SU-DHL-6 (cell line): ENCODE results near the gene RAI1.

ENCODE experiments used
- H2AFZ ChIP-seq: fragments of 200-600 bp; sonication (generic); 2 replicates; pipeline ENCODE4 v1.6.1; 2014; ENCODE audit warnings: low read depth, mild to moderate bottlenecking, moderate library complexity, mixed read lengths, antibody characterized with exemption, low read length; ENCODE audit not compliant: severe bottlenecking
- H3F3A ChIP-seq: fragments of 200-600 bp; shearing (Covaris generic); 2 replicates; pipeline ENCODE4 v1.6.0; 2016; ENCODE audit warnings: antibody characterized with exemption, mild to moderate bottlenecking; ENCODE audit not compliant: insufficient read depth
- H3K27ac ChIP-seq: fragments of 200-600 bp; sonication (generic); 2 replicates; pipeline ENCODE4 v1.5.1; 2016; ENCODE audit warnings: low read depth, mild to moderate bottlenecking, low read length, moderate library complexity, mixed read lengths
- H3K27me3 ChIP-seq: fragments of 200-600 bp; sonication (generic), shearing (Covaris generic); 2 replicates; pipeline ENCODE4 v1.6.0; 2014; ENCODE audit warnings: mild to moderate bottlenecking, low read length
- H3K36me3 ChIP-seq: fragments of 200-600 bp; sonication (generic); 2 replicates; pipeline ENCODE4 v1.6.1; 2014; ENCODE audit warnings: mild to moderate bottlenecking, low read length, mixed read lengths
- H3K4me2 ChIP-seq: fragments of 300-600, 200-600 bp; shearing (Covaris generic), sonication (generic); 2 replicates; pipeline ENCODE4 v1.6.0; 2014; ENCODE audit warnings: low read length, low read depth, mild to moderate bottlenecking; ENCODE audit not compliant: poor library complexity, severe bottlenecking
- H3K4me3 ChIP-seq: fragments of 200-600 bp; sonication (generic); 2 replicates; pipeline ENCODE4 v1.5.1; 2014; ENCODE audit warnings: antibody characterized with exemption, low read length, mild to moderate bottlenecking, mixed read lengths; ENCODE audit not compliant: insufficient read depth, poor library complexity, severe bottlenecking
- H3K79me2 ChIP-seq: fragments of 200-600 bp; sonication (generic); 2 replicates; pipeline ENCODE4 v1.6.1; 2014; ENCODE audit warnings: mild to moderate bottlenecking, low read length, moderate library complexity; ENCODE audit not compliant: insufficient read depth
- H3K9ac ChIP-seq: fragments of 200-600 bp; sonication (generic); 2 replicates; pipeline ENCODE4 v1.7.0; 2014; ENCODE audit warnings: mild to moderate bottlenecking, low read length
- H3K9me2 ChIP-seq: fragments of 200-600 bp; sonication (generic); replicated peaks from 2 replicates; pipeline ENCODE4 v1.6.1; 2014; ENCODE audit warnings: low read length; ENCODE audit not compliant: insufficient read depth
- H3K9me3 ChIP-seq: fragments of 200-600 bp; sonication (generic); 2 replicates; pipeline ENCODE4 v1.6.1; 2014; ENCODE audit warnings: low read length, mixed read lengths; ENCODE audit not compliant: insufficient read depth
- H4K20me1 ChIP-seq: fragments of 200-600 bp; sonication (generic); 2 replicates; pipeline ENCODE4 v1.6.1; 2014; ENCODE audit warnings: low read depth, mild to moderate bottlenecking, antibody characterized with exemption, low read length, moderate library complexity, mixed read lengths
- CTCF ChIP-seq: fragments of 200-600 bp; sonication (generic); IDR thresholded peaks from one replicate; pipeline ENCODE4 v1.5.1; 2017; ENCODE audit warnings: antibody characterized with exemption, mild to moderate bottlenecking, low read length, moderate library complexity; ENCODE audit not compliant: insufficient read depth, poor library complexity, severe bottlenecking
- EZH2phosphoT487 ChIP-seq: fragments of 200-600 bp; sonication (generic), shearing (Covaris generic); conservative IDR thresholded peaks from 2 replicates; pipeline ENCODE4 v1.6.1; 2018; ENCODE audit warnings: mild to moderate bottlenecking, antibody characterized with exemption, low read length, moderate library complexity, mixed read lengths

Gene RAI1

GRCh38 chr17:17748179-17748578 is 66.9 kb downstream of the RAI1 start:
- H3K27me3 ChIP-seq = no peaks in the 10 kb centered on the region
- H4K20me1 ChIP-seq = no peaks in the 10 kb centered on the region
- peak overlapping the region; percentile 63; the same call in 1 of the 2 replicates for H3K9ac ChIP-seq
- H3K79me2 ChIP-seq = no peaks in the 10 kb centered on the region
- no peaks in the 10 kb centered on the region for H3K36me3 ChIP-seq
- H3K27ac ChIP-seq = no peak overlapping the region
- TF ChIP-seq EZH2phosphoT487 (no peak), CTCF (no peak)
- H3K9me2 ChIP-seq = no peaks in the 10 kb centered on the region
- H3K9me3 ChIP-seq = no peaks in the 10 kb centered on the region
- peak overlapping the region; percentile 83 for H2AFZ ChIP-seq
- peaks cover 28% of the 10 kb centered on the region for H3F3A ChIP-seq
- H3K4me2 ChIP-seq = peak overlapping the region; percentile 77
- no peak overlapping the region for H3K4me3 ChIP-seq

- peak overlapping the region; percentile 48 for H3K4me3 ChIP-seq
- H3K79me2 ChIP-seq = no peaks in the 10 kb centered on the region
- H3K9me3 ChIP-seq = no peaks in the 10 kb centered on the region
- H3K4me2 ChIP-seq = peak overlapping the region; percentile 77
- peak overlapping the region; percentile 63 for H3K9ac ChIP-seq
- H3K27me3 ChIP-seq = no peaks in the 10 kb centered on the region
- peaks cover 33% of the 10 kb centered on the region for H3F3A ChIP-seq
- TF ChIP-seq EZH2phosphoT487 = no peak
- no peak for TF ChIP-seq CTCF
- H3K27ac ChIP-seq = no peak overlapping the region; the same call in 1 of the 2 replicates
- H2AFZ ChIP-seq = peak overlapping the region; percentile 83
- H3K36me3 ChIP-seq = no peaks in the 10 kb centered on the region
- no peaks in the 10 kb centered on the region for H4K20me1 ChIP-seq
- no peaks in the 10 kb centered on the region for H3K9me2 ChIP-seq
Observed at GRCh38 chr17:17748604-17749003, 67.3 kb downstream of the RAI1 start.

- no peaks in the 10 kb centered on the region for H4K20me1 ChIP-seq
- H3K4me2 ChIP-seq = peak overlapping the region; percentile 77
- no peaks in the 10 kb centered on the region for H3K9me3 ChIP-seq
- H3K9me2 ChIP-seq = no peaks in the 10 kb centered on the region
- H3F3A ChIP-seq = peaks cover 36% of the 10 kb centered on the region
- H3K9ac ChIP-seq = peak overlapping the region; percentile 63
- no peaks in the 10 kb centered on the region for H3K79me2 ChIP-seq
- H3K27me3 ChIP-seq = no peaks in the 10 kb centered on the region
- no peaks in the 10 kb centered on the region for H3K36me3 ChIP-seq
- peak overlapping the region; percentile 48 for H3K4me3 ChIP-seq
- peak overlapping the region; percentile 83 for H2AFZ ChIP-seq
- TF ChIP-seq CTCF = no peak
- no peak for TF ChIP-seq EZH2phosphoT487
- H3K27ac ChIP-seq = peak overlapping the region; percentile 90
Observed at GRCh38 chr17:17749025-17749772, 67.9 kb downstream of the RAI1 start.
